Measurements from ENCODE around the gene CERS6.
"Not testable (repeated sequence)": the region's sequence is repeated elsewhere in the genome, so short reads cannot be mapped to it uniquely, and the experiment has no call there.

The CERS6 gene

GRCh38 chr2:168734199-168734760, 278.2 kb downstream of the CERS6 start:
- DNase-seq (ENCODE audit: low spot score): no peak

DNA sequence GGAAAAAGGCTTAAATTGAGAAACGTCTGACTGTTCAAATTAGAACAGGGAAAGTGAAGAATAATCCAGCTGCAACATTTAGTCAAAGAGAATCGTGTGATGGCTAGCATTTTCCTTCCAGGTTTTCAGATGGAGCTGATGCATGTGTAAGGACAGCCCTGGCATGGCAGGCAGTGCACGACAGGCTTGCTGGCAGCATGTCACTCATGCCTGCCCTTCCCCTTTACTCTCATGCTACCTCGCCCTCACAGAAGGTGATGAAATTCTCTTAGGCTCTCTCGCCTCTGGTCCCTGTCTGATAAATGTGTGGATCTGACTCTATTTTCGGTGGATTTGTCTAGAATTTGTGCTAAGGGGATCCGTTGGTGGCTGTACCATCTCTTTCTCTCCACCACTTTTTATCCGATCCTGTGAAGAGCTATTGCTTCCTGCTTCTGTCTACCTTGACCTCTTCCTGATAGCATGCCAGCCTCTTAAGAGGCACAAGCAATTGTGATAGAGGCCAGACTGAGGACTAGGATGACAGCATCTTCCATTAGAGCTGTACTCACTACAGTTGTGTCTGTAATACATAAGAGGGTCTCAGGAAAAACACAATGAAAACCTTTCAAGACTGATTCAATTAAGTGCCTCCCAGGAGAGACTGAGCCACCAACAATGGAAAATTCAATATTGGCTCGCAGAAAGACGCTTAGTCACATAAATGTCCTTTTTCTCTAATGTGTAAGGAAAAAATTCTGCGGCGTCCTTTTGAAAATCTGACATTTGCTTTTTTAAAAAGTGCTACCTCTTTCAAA, 280.8 kb downstream of the CERS6 start:
- no peak for DNase-seq (ENCODE audit: low spot score)

- DNase-seq (ENCODE audit: low spot score): peak; percentile 27
Observed at GRCh38 chr2:168738062-168738461, 282.0 kb downstream of the CERS6 start.

- DNase-seq (ENCODE audit: low spot score): peak; percentile 41
Observed at GRCh38 chr2:168740360-168740759, 284.3 kb downstream of the CERS6 start.

DNA sequence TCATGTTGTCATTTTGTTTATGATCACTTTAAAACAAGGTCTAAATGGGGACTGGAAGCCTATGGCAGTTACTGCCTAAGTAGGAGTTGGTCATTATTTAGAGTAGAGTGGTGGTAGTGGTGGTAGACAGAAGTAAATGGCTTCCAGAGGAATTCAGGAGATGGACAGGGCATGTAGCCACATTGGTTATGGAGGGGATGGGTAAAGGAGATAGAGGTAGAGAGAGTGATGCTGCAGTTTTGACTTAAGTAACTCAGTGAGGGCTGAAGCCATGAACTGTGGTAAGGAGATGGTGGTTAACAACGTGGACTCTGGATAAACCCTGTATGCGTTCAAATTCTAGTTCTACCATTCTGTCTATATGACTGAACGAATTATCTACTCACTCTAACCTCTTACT, 284.7 kb downstream of the CERS6 start:
- no peak for DNase-seq (ENCODE audit: low spot score)

DNA sequence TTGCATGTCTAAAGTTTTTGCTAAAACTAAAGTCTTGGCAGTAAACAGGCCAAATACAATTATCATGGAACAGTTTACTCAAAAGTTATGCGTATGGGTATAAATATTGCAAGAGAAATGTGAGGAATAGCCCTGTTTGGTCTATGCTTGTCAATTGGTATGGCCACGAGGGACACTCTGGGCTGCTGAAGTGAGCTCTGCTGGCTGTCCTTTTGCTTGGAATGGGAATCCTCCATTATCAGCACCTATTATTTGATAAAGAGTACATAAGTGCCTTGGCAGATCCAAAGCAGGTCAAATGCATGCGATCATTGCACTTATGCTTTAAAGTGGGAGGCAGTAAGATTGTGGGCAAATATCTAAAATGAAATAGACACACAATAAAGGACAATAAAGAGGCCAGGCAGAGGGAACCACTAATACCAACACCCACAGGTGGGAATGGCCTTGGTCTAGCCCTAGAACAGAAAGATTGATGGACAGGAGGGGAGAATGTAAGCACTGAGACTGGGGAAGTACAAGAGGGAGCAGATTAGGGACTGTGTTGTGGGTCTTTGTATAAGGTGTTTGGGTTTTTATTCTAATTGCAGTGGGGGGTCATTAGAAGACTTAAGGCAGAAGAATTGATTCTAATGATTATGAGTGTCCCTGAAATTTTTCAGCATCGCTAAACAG, 286.3 kb downstream of the CERS6 start:
- DNase-seq (ENCODE audit: low spot score): no peak

GRCh38 chr2:168744844-168745243, 288.8 kb downstream of the CERS6 start:
- no peak for DNase-seq (ENCODE audit: low spot score)

DNA sequence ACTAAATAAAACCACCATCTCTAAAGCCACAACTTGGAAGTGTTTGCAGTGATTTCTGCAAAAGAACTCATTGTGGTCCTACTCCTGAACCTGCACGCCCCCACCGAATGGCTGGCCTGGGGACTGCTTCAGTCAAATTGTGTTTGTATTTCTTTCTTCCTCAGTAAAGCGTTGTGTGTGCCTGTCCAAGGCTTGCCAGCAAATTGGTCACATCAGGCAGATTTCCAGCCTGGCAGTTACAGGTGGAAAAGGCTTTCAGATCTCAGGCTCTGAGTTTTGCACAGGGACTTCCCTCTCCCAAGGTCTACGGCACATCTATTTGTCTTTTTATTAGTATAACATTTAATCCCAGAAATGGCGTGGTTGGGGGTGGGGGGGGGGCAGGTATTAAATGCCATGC, 292.4 kb downstream of the CERS6 start:
- no peak for DNase-seq (ENCODE audit: low spot score)

- no peak for DNase-seq (ENCODE audit: low spot score)
Observed at GRCh38 chr2:168749297-168749696, 293.2 kb downstream of the CERS6 start.

DNA sequence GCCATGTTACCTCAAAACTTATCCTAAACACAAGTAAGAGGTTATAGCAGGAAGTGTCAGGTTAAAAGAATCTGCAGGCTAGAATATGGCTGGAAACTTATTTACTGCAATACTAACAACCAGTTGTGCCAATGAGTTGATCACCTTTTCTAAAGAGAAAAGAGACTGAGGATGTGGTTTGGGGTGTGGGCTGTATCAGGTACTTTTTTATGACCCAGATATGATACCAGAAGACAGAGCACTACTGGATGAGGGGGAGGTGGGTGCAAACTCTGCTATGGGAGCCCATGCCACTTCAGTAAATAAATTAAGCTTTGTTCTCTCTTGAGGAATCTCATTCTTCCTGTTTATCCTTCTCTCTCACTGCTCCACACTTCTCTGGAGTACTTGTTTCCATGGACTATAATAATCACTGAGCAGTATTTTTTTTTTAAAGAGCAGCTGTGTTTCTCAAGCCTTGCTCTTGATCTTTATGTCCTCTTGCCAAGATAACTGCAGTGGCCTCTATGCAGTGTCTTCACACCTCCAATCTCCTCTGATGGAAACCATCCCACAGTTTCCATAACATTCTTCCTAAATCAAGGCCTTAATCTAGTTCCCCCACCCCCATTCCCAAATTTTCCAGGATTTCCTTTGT, 295.1 kb downstream of the CERS6 start:
- no peak for DNase-seq (ENCODE audit: low spot score)

- no peak for DNase-seq (ENCODE audit: low spot score)
Observed at GRCh38 chr2:168752361-168752760, 296.3 kb downstream of the CERS6 start.

GRCh38 chr2:168753765-168754329, 297.8 kb downstream of the CERS6 start:
- no peak for DNase-seq (ENCODE audit: low spot score)

- no peak for DNase-seq (ENCODE audit: low spot score)
Observed at GRCh38 chr2:168757223-168757622, 301.2 kb downstream of the CERS6 start.

GRCh38 chr2:168758970-168759820, 303.1 kb downstream of the CERS6 start:
- peak; percentile 58 for DNase-seq (ENCODE audit: low spot score)

DNA sequence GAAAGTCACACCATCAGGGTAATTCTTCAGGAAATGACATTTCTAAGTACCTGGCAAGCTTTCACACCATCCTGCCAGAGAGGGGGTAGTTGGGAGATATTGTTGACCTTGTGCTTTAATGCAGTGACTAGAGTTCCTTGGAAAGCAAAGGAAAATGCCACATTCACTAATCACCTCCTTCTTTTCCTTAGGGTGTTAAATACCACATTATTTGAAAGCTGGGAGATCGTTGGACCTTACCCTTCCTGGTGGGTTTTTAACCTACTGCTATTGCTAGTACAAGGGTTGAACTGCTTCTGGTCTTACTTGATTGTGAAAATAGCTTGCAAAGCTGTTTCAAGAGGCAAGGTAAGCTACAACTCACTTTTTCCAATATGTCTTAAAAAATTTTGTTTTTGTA, 309.3 kb downstream of the CERS6 start:
- no peak for DNase-seq (ENCODE audit: low spot score)

GRCh38 chr2:168766600-168766999, 310.5 kb downstream of the CERS6 start:
- no peak for DNase-seq (ENCODE audit: low spot score)

GRCh38 chr2:168767258-168767657, 311.2 kb downstream of the CERS6 start:
- no peak for DNase-seq (ENCODE audit: low spot score)

GRCh38 chr2:168768357-168768756, 312.3 kb downstream of the CERS6 start:
- DNase-seq (ENCODE audit: low spot score): not testable (repeated sequence)

DNA sequence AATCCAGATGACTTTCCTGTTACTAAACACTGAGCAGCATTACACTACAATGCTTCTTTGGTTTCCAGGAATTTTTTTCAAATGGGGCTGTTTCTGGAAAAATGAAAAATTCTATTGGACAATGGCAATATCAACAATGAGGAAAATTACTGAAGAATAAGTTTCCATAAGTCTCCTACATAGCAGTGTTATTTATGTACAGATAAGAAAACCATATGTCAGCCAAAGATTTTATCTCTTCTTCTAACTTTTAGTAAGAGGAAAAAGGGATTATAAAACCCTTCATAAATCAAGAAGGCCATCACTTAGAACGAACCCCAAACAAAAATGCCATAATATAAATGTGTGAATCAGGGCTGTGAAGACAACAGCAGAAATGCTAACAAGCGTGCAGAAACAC, 314.7 kb downstream of the CERS6 start:
- no peak for DNase-seq (ENCODE audit: low spot score)

DNA sequence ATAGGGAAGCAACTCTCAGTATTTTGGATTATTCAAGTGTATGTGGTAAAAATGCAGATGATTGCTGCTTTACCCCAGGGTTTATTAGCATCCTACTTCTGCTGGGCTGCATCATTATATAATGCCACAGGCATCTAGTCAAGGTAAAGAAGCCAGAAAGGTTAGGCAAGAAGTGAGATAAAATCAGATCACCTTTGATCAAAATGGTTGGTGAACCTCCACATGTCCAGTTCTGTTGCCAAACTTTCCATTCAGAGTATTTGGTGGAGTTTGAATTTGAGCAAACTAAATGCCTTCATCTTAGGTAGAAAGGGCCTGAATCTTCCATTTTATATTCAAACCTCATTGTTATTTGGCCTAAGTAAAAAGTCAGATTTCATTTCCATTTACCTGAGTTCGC, 316.6 kb downstream of the CERS6 start:
- DNase-seq (ENCODE audit: low spot score): no peak

DNA sequence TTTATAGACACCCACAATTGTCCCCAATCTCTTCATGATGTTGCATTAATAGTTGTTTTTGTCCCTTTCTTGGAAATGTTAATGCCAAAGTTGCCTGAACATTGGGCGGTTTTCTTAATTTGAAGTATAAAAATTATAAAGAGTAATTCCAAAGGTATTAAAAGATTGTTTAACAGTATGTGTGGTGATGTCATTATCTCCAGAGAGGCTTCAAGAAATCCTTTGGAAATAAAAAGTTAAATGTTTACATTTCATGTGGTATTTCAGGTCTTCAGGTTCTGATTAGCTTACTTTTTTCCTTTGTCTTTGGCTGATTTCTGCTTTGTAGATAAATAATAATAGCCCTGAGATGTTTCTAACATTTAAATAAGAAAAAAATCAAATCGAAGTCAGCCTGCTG, 317.1 kb downstream of the CERS6 start:
- DNase-seq (ENCODE audit: low spot score): no peak
